ENCODE measurements around the gene MCL1.

- TF ChIP-seq POLR2A (IDR thresholded peaks at IDR 0.05; ENCODE audit: low read length) (no peak), GATA1 (IDR thresholded peaks at IDR 0.05; ENCODE audit: low read depth, low read length) (no peak)
Measured at GRCh38 chr1:150535511-150536287, 43.7 kb downstream of the MCL1 start.

All from erythroblast (primary cell).